GM06990 (cell line): ENCODE measurements around the gene ATG13.
"Not testable (repeated sequence)": the region's sequence is repeated elsewhere in the genome, so short reads cannot be mapped to it uniquely, and the experiment has no call there.

Experiments used
- DNase-seq: peaks from one replicate; pipeline ENCODE4 v3.0.0-alpha.2; 2011; ENCODE audit not compliant: insufficient read length; ENCODE audit errors: extremely low read depth
- H3K27me3 ChIP-seq: replicated peaks from 2 replicates; pipeline ENCODE4 v1.6.0; 2011; ENCODE audit warnings: low read length; ENCODE audit not compliant: control insufficient read depth, insufficient read depth
- H3K36me3 ChIP-seq: 2 replicates; pipeline ENCODE4 v1.5.1; 2011; ENCODE audit warnings: low read length; ENCODE audit not compliant: control insufficient read depth, insufficient read depth
- H3K4me3 ChIP-seq: replicated peaks from 2 replicates; pipeline ENCODE4 v1.5.1; 2011; ENCODE audit warnings: low read depth, mild to moderate bottlenecking, control low read depth, low read length
- TF ChIP-seq, protein P1 (sequence below): IDR thresholded peaks from 2 replicates; pipeline ENCODE4 v1.5.1; 2011; ENCODE audit warnings: low read length, control low read depth, mild to moderate bottlenecking, inconsistent platforms; ENCODE audit not compliant: insufficient read depth, poor library complexity, severe bottlenecking

Gene ATG13

GRCh38 chr11:46701078-46701654 lies 83.8 kb downstream of the ATG13 start:
- Histone ChIP-seq H3K4me3 (peak overlapping the region; percentile 64), H3K36me3 (peaks cover 32% of the 10 kb centered on the region), H3K27me3 (no peaks in the 10 kb centered on the region)
- TF ChIP-seq, protein P1, sequence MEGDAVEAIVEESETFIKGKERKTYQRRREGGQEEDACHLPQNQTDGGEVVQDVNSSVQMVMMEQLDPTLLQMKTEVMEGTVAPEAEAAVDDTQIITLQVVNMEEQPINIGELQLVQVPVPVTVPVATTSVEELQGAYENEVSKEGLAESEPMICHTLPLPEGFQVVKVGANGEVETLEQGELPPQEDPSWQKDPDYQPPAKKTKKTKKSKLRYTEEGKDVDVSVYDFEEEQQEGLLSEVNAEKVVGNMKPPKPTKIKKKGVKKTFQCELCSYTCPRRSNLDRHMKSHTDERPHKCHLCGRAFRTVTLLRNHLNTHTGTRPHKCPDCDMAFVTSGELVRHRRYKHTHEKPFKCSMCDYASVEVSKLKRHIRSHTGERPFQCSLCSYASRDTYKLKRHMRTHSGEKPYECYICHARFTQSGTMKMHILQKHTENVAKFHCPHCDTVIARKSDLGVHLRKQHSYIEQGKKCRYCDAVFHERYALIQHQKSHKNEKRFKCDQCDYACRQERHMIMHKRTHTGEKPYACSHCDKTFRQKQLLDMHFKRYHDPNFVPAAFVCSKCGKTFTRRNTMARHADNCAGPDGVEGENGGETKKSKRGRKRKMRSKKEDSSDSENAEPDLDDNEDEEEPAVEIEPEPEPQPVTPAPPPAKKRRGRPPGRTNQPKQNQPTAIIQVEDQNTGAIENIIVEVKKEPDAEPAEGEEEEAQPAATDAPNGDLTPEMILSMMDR, result no peak
- no peak for DNase-seq

- no peak for DNase-seq
- H3K27me3 ChIP-seq, result no peaks in the 10 kb centered on the region
- H3K36me3 ChIP-seq, result peaks cover 33% of the 10 kb centered on the region
- no peak overlapping the region for H3K4me3 ChIP-seq
- TF ChIP-seq, protein P1, result no peak
Measured at GRCh38 chr11:46705070-46705688, 87.8 kb downstream of the ATG13 start.

- H3K36me3 ChIP-seq, result peaks cover 35% of the 10 kb centered on the region
- TF ChIP-seq, protein P1, result no peak
- H3K27me3 ChIP-seq, result no peaks in the 10 kb centered on the region
- DNase-seq, result no peak
- no peak overlapping the region for H3K4me3 ChIP-seq
Measured at GRCh38 chr11:46706886-46707285, 89.5 kb downstream of the ATG13 start.

GRCh38 chr11:46709351-46709750 lies 92.0 kb downstream of the ATG13 start:
- not testable (repeated sequence) for DNase-seq, H3K27me3 ChIP-seq, H3K4me3 ChIP-seq
- H3K36me3 ChIP-seq, result peaks cover 23% of the 10 kb centered on the region

- DNase-seq, result no peak
- Histone ChIP-seq H3K36me3 (peaks cover 8% of the 10 kb centered on the region), H3K4me3 (no peak overlapping the region), H3K27me3 (no peaks in the 10 kb centered on the region)
- TF ChIP-seq, protein P1, result no peak
Measured at GRCh38 chr11:46710821-46711269, 93.5 kb downstream of the ATG13 start.

DNA sequence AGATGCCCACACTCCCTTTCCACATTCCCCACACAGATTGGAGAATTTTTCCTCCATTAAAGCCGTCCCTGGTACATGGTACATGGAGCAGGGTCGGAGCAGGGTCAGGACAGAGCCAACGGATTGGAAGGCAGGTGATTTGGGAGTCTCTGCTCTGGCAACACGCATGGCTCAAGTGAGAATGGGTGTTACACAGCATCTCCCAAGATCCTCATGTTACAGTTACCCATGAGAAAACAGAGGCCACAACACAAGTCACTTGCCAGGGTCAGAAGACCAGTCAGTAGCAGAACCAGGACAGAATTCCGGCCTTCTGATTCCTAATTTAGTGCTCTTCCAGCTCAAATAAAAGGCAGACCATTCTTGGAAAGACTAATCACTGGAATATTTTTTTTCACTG lies 94.0 kb downstream of the ATG13 start:
- Histone ChIP-seq H3K27me3 (no peaks in the 10 kb centered on the region), H3K4me3 (no peak overlapping the region), H3K36me3 (peaks cover 7% of the 10 kb centered on the region)
- TF ChIP-seq, protein P1, result no peak
- DNase-seq, result no peak
